Stomach (tissue), 9 donors: Measurements from ENCODE around the gene PLCH1. TPM values are rescaled to one million over a fixed set of nuclear protein-coding genes. Genes with fewer than 3 reads are reported as not detected.

Experiments used
- DNase-seq, 2 donors: peaks; one replicate each; pipeline versions ENCODE4 v3.0.0 to v3.0.0-alpha.2; 2013 to 2019
- H3K27ac ChIP-seq, 5 donors: fragments of 200-600 bp in 4 of 5; sonication (generic) in 4 of 5; one replicate each; pipeline ENCODE4 v1.5.1; 2013 to 2019; ENCODE audit warnings: mild to moderate bottlenecking in 1 of 5, moderate library complexity in 1 of 5
- H3K27me3 ChIP-seq, 3 donors: fragments of 200-600 bp; sonication (generic); one replicate each; pipeline ENCODE4 v1.5.1; 2017 to 2019; ENCODE audit warnings: mixed run types in 1 of 3
- H3K36me3 ChIP-seq, 4 donors: fragments of 200-600 bp; sonication (generic); 1 replicate in 3 of 4; 2 replicates in 1 of 4; pipeline ENCODE4 v1.5.1; 2016 to 2019
- H3K4me1 ChIP-seq, 4 donors: fragments of 200-600 bp; sonication (generic); one replicate each; pipeline ENCODE4 v1.5.1; 2016 to 2019
- H3K4me3 ChIP-seq, 4 donors: fragments of 200-600 bp; sonication (generic) in 3 of 4; one replicate each; pipeline ENCODE4 v1.5.1; 2016 to 2019; ENCODE audit warnings: mild to moderate bottlenecking in 1 of 4
- H3K9me3 ChIP-seq, 4 donors: fragments of 200-600 bp; sonication (generic); one replicate each; pipeline ENCODE4 v1.5.1; 2016 to 2019
- CTCF ChIP-seq, 7 experiments: fragments of 450-650 bp in 4 of 7; fragments of 200-600 bp in 3 of 7; sonication (generic) in 3 of 7; IDR thresholded peaks; one replicate each; pipeline ENCODE4 v1.5.1; 2016 to 2019; ENCODE audit warnings: antibody characterized with exemption in 7 of 7, control low read depth in 2 of 7, mild to moderate bottlenecking in 1 of 7
- EP300 ChIP-seq: sonication (generic); formaldehyde crosslinking; IDR thresholded peaks from one replicate; pipeline ENCODE4 v1.6.1; 2017; ENCODE audit warnings: antibody characterized with exemption
- POLR2A ChIP-seq, 4 donors: fragments of 450-650 bp; IDR thresholded peaks; one replicate each; pipeline ENCODE4 v1.6.1; 2016; ENCODE audit warnings: antibody characterized with exemption in 4 of 4, control low read depth in 2 of 4, mild to moderate bottlenecking in 1 of 4, moderate library complexity in 1 of 4
- POLR2AphosphoS5 ChIP-seq, 3 donors: sonication (generic); formaldehyde crosslinking; IDR thresholded peaks; one replicate each; pipeline ENCODE4 v1.6.1; 2016; ENCODE audit warnings: antibody characterized with exemption in 3 of 3
- WGBS, 5 donors: extraction: QIAGEN DNeasy Blood & Tissue Kit in 3 of 5; methylation state at CpG; one replicate each; pipeline versions ENCODE4 v1.1.5 to v1.1.7; 2013 to 2018; 5-methylcytosine and 5-hydroxymethylcytosine counted together
- intact Hi-C: fragments of 100-400 bp; cut with DNase I; formaldehyde crosslinking; loops from one replicate; pipeline ENCODE4 v1.15.1; 2023; ENCODE audit warnings: low total_unique reads
- polyA plus RNA-seq, 3 donors: library from polyadenylated mRNA; stranded (reverse); fragments of 200-250 nt; gene quantifications; one replicate each; pipeline ENCODE4 v1.2.3, GENCODE V29; 2013
- total RNA-seq, 5 donors: library from RNA; depleted of rRNA; stranded (reverse); fragments of >200 nt; gene quantifications; one replicate each; pipeline versions ENCODE4 v1.1.0 to v1.2.3, GENCODE V29; 2014 to 2016
- donor health status: healthy with polysubstance abuse.
- donor health status: Bipolar disorder and iron deficiency.
- donor health status: healthy.

Gene PLCH1
- total and polyA plus RNA-seq, 8 donors, result 0.75 to 18.8 (median 3.3) TPM

GRCh38 chr3:155516439-155516838, 228.4 kb downstream of the PLCH1 start:
- Histone ChIP-seq H3K27ac (no peak overlapping the region), H3K36me3 (peaks cover 0 to 11% (median 5%) of the 10 kb centered on the region in 4 donors), H3K4me3 (no peak overlapping the region), H3K4me1 (no peaks in the 10 kb centered on the region), H3K9me3 (no peaks in the 10 kb centered on the region), H3K27me3 (no peaks in the 10 kb centered on the region)
- no peak for DNase-seq
- WGBS, 5 donors, result 87 to 94% (median 91%) methylated on average over 2 of the region's 2 CpGs
- intact Hi-C loops, result no loop called here
- TF ChIP-seq POLR2AphosphoS5 (IDR thresholded peaks at IDR 0.05) (no peak), CTCF (IDR thresholded peaks at IDR 0.05) (no peak), EP300 (no peak), POLR2A (IDR thresholded peaks at IDR 0.05) (no peak)

DNA sequence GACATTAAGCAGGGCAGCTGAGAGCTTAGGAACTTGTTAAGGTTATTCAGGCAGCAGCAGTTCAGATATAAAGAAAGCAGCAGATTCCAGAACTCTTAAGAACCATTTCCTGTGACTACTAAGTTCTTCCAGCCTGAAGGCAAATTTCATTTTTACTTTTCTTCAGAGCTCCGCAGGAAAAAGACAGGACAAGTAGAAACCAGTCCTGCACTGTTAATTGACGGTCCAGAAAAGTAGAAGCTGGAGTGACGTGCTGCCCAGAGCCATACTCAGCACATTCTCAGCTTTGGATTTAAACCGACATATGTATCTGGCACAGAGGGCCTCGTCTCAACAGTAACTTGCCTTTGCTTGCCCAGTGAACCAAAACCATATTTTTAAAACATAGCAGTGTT, 232.0 kb downstream of the PLCH1 start:
- 91 to 95% (median 92%) methylated on average over 5 of the region's 5 CpGs for WGBS, 5 donors
- H3K27ac ChIP-seq, result no peak overlapping the region

DNA sequence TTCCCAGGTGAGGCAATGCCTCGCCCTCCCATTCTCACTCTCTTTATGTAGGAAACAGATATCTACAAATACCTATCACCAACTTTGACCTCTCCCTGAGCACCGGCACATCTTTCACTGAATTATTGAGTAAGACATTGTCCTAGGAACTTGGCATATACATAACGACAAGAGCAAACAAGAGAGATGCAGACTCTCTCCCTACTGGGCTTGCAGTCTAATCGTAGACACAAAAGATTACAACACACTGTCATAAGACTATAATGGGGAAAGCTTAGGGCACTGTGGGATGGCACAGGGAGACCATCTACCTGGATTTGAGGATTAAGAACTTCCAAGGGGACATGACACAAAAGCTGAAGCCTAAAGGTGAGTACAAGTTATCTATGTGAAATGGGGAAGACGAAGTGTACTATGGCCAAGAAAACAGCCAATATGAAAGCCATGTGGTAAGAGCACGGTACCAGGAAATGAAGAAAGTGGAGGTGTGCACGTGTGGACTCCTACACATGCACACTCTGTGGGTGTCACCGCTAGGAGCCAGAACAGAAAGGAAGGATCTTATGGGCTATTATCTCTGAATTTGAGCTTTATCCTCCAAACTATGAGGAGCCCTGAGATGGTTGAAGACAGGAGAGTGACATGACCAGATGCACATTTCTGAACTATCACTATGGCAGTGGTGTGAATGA, 232.6 kb downstream of the PLCH1 start:
- Histone ChIP-seq H3K4me1 (no peaks in the 10 kb centered on the region), H3K4me3 (no peak overlapping the region), H3K27ac (no peak overlapping the region), H3K27me3 (no peaks in the 10 kb centered on the region), H3K9me3 (no peaks in the 10 kb centered on the region), H3K36me3 (peaks cover 0 to 11% (median 5%) of the 10 kb centered on the region in 4 donors)
- DNase-seq, result no peak
- intact Hi-C loops, result no loop called here
- WGBS, 5 donors, result 83 to 89% (median 87%) methylated on average over 8 of the region's 8 CpGs
- TF ChIP-seq EP300 (no peak), CTCF (IDR thresholded peaks at IDR 0.05) (no peak), POLR2A (IDR thresholded peaks at IDR 0.05) (no peak), POLR2AphosphoS5 (IDR thresholded peaks at IDR 0.05) (no peak)

More for the DNA sequence above, 232.0 kb downstream of the PLCH1 start:
- intact Hi-C loops, result no loop called here
- Histone ChIP-seq H3K27me3 (no peaks in the 10 kb centered on the region), H3K4me3 (no peak overlapping the region), H3K9me3 (no peaks in the 10 kb centered on the region), H3K4me1 (no peaks in the 10 kb centered on the region), H3K36me3 (peaks cover 0 to 11% (median 5%) of the 10 kb centered on the region in 4 donors)
- no peak for DNase-seq
- TF ChIP-seq EP300 (no peak), POLR2A (IDR thresholded peaks at IDR 0.05) (no peak), POLR2AphosphoS5 (IDR thresholded peaks at IDR 0.05) (no peak), CTCF (IDR thresholded peaks at IDR 0.05) (no peak)

DNA sequence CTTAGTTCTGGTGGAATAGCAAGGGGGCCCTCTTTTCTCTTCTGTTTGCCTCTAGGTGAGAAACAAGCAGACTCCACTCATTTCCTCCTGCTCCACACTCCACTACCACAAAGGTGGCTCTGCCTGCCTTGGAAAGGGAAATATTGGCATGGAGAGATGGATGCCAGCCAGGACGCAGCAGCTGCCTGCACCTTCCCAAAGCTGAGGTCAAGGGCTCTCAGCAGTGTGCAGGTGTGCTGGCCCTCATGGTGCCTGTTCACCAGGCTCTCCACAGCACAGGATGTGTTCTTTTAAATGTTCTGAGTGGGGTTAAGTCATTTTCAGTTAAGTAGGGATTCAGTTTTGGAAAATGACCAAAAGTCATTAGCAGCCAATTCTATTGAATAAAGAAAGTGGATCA, 240.2 kb downstream of the PLCH1 start:
- H3K4me1 ChIP-seq, result no peaks in the 10 kb centered on the region
- peak in 1 of 2 donors; percentile 40 for DNase-seq
- peaks cover 0 to 6% (median 0%) of the 10 kb centered on the region in 4 donors for H3K36me3 ChIP-seq
- 48 to 73% (median 64%) methylated on average over 1 of the region's 1 CpG for WGBS, 5 donors
- intact Hi-C loops, result no loop called here
- no peaks in the 10 kb centered on the region for H3K9me3 ChIP-seq
- H3K27me3 ChIP-seq, result no peaks in the 10 kb centered on the region
- H3K4me3 ChIP-seq, result no peak overlapping the region
- TF ChIP-seq CTCF (IDR thresholded peaks at IDR 0.05) (no peak), EP300 (no peak), POLR2A (IDR thresholded peaks at IDR 0.05) (no peak), POLR2AphosphoS5 (IDR thresholded peaks at IDR 0.05) (no peak)
- no peak overlapping the region for H3K27ac ChIP-seq
